PC-3 (cell line): ENCODE results near the gene SLC45A1.

Experiments used
- EZH2 ChIP-seq: fragments of 300-600 bp; sonication (generic); IDR thresholded peaks from one replicate; pipeline ENCODE4 v1.6.1; 2017; ENCODE audit warnings: antibody characterized with exemption, mild to moderate bottlenecking, low read length; ENCODE audit not compliant: unreplicated experiment
- EZH2phosphoT487 ChIP-seq: fragments of 300-600 bp; sonication (generic); IDR thresholded peaks from 2 replicates; pipeline ENCODE4 v1.6.1; 2018; ENCODE audit warnings: mild to moderate bottlenecking, antibody characterized with exemption, low read length, borderline replicate concordance
- TF ChIP-seq, protein P1 (sequence below): fragments of 300-600 bp; sonication (generic); conservative IDR thresholded peaks from 2 replicates; pipeline ENCODE4 v1.5.1; 2017; ENCODE audit warnings: antibody characterized with exemption, low read depth, mild to moderate bottlenecking, low read length

DNA sequence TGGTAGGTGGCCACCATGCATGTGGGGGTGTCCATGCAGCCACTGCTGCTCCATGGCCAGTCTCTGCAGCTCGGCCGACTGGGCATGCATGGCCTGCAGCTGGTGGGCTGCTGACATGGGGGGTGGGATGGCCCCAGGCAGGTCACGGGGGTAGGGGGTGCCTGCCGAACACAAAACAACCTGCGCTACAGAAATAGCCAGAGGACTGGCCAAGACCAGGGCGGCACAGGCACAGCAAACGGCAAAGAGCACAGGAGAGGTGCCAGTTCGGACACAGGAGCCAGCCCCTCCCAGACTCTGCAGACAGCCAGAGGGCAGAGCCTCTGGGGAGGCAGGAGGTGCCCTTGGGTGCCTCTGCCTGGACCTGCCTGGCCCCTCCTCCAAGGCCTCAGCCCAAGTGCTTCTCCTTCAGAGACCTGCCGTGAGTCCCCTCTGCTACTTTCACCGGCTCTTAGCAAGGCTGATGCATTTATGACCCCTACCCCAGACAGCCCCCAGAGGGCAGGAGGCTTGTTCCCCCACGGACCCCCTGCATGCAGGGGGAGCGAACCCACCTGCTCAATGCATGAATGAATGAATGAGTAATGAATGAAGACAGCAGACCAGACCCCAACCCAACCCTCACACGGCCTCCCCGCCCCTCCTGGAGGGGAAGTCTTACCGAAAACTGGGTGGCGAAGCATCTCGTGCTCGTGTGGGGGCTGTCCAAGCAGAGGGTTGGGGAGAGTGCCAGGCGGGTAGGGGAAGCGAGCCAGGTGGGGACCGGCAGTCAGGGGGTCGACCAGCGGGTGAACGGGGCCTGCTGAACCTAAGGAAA is 37.7 kb downstream of the SLC45A1 start:
- TF ChIP-seq, protein P1, sequence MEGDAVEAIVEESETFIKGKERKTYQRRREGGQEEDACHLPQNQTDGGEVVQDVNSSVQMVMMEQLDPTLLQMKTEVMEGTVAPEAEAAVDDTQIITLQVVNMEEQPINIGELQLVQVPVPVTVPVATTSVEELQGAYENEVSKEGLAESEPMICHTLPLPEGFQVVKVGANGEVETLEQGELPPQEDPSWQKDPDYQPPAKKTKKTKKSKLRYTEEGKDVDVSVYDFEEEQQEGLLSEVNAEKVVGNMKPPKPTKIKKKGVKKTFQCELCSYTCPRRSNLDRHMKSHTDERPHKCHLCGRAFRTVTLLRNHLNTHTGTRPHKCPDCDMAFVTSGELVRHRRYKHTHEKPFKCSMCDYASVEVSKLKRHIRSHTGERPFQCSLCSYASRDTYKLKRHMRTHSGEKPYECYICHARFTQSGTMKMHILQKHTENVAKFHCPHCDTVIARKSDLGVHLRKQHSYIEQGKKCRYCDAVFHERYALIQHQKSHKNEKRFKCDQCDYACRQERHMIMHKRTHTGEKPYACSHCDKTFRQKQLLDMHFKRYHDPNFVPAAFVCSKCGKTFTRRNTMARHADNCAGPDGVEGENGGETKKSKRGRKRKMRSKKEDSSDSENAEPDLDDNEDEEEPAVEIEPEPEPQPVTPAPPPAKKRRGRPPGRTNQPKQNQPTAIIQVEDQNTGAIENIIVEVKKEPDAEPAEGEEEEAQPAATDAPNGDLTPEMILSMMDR, result no peak
- TF ChIP-seq EZH2, result no peak
- TF ChIP-seq EZH2phosphoT487, result no peak
